ENCODE measurements around the gene JARID2.

Gene JARID2

DNA sequence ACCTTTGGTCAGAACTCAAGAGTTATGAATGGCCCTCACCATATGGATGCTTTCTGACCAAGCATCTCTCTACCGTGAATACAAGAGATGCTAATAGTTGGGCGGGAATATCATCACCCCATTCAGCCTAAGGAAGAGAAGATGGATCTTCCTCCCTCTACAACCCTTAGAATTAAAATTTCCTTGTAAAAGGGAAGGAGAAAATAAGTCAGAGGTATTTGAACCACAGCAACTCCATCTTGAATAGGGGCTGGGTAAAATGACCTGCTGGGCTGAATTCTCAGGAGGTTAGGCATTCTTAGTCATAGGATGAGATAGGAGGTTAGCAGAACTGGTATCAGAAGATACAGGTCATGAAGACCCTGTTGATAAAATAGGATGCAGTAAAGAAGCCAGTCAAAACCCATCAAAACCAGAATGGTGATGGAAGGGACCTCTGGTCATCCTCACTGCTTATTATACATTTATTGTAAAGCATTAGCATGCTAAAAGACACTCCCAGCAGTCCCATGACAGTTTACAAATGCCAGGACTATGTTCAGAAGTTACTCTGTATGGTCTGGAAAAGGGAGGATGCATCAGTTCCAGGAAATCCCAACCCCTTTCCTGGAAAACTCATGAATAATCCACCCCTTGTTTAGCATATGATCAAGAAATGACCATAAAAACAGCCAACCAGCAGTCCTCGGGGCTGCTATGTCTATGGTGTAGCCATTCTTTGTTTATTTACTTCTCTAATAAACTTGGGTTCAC is 315.8 kb downstream of the JARID2 start:
- TF ChIP-seq, protein P1, sequence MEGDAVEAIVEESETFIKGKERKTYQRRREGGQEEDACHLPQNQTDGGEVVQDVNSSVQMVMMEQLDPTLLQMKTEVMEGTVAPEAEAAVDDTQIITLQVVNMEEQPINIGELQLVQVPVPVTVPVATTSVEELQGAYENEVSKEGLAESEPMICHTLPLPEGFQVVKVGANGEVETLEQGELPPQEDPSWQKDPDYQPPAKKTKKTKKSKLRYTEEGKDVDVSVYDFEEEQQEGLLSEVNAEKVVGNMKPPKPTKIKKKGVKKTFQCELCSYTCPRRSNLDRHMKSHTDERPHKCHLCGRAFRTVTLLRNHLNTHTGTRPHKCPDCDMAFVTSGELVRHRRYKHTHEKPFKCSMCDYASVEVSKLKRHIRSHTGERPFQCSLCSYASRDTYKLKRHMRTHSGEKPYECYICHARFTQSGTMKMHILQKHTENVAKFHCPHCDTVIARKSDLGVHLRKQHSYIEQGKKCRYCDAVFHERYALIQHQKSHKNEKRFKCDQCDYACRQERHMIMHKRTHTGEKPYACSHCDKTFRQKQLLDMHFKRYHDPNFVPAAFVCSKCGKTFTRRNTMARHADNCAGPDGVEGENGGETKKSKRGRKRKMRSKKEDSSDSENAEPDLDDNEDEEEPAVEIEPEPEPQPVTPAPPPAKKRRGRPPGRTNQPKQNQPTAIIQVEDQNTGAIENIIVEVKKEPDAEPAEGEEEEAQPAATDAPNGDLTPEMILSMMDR (IDR thresholded peaks at IDR 0.05; ENCODE audit: low read depth, low read length): no peak
- no peak overlapping the region for H3K4me3 ChIP-seq (ENCODE audit: low read depth, low read length)

DNA sequence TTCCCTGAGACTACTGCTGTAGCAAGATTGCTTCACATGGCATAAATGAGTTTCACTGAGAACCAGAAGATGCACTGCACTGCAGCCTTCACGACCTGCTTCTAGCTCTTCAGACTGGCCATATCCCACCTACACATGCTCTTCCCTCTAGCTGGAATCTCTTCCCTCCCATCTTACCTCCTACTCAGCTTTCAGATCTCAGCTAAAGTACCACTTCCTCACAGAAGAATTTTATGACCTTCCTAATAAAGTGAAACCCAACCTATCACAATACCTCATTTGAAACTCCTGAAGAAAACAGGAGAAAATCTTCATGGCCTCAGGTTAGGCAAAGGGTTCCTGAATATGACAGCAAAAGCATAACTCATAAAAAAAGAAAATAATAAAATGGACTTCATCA is 317.1 kb downstream of the JARID2 start:
- TF ChIP-seq, protein P1 (IDR thresholded peaks at IDR 0.05; ENCODE audit: low read depth, low read length): no peak
- no peak overlapping the region for H3K4me3 ChIP-seq (ENCODE audit: low read depth, low read length)

DNA sequence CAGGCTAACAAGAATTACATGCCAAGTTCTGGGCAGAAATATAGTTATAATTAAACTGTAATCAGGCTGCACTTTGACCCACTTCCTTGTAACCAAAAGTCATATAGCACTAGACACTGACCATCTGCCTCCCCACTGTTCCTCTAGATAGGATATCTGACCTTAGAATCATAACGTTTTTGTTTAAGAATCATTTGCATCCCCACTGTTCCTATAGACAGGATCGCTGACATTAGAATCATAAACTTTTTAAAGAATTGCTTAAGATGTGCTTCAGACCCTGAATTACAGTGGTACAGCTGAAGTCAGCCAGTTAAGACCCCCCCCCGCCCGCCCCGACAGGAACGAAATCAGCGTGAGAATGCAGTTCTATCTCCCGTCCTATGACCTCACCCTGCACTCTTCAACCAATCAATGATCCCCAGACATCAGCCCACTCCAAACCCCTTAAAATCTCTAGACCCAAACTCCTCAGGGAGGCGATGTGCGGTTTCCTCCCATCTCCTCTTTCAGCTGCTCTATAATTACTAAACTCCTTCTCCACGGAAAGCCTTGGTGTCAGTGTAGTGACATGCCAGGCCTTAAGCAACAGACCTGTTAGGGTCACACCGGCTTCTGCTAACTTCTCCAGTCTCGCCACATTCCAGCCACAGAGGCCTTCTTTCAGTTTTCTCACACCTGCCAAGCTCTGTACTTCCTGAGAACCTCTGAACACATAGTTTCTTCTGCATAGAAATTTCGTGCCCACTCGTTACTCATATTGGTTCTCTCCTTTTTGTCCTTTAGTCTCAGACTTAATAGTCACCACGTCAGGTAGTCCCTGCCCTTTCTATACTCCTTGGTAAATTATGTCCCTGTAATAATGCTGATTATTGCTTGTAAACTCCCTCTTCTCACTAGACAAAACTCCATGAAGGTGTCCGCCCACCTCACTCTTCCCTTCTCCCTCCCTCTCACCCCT is 323.4 kb downstream of the JARID2 start:
- no peak overlapping the region for H3K4me3 ChIP-seq (ENCODE audit: low read depth, low read length)
- TF ChIP-seq, protein P1 (IDR thresholded peaks at IDR 0.05; ENCODE audit: low read depth, low read length): no peak

DNA sequence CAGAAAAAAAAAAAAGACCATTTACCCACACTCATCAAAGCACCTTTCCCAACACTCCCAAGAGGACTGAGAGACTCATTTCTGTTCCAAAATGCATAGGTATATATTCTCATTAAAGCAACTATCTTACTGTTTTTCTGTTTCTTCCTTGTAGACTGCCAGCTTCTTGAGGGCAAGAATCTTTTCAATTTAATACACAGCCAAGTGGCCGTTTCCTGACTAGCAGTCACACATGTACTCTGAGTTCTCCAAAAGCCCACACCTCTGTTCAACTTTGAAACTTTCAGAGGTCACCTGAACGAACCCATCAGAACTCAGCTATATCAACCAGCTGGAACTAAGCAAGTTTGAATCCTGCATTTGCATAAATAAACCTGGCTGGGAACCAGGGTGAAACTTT is 324.3 kb downstream of the JARID2 start:
- no peak overlapping the region for H3K4me3 ChIP-seq (ENCODE audit: low read depth, low read length)
- TF ChIP-seq, protein P1 (IDR thresholded peaks at IDR 0.05; ENCODE audit: low read depth, low read length): no peak
